HL-60/S4 (cell line): ENCODE data around the gene TAS2R1.

ENCODE experiments used
- in situ Hi-C: fragments of 300-500 bp; cut with MboI; formaldehyde crosslinking; loops from 2 replicates; pipeline ENCODE4 v1.14.3; 2022; ENCODE audit warnings: low sequenced_read_pairs

TAS2R1 gene, protein sequence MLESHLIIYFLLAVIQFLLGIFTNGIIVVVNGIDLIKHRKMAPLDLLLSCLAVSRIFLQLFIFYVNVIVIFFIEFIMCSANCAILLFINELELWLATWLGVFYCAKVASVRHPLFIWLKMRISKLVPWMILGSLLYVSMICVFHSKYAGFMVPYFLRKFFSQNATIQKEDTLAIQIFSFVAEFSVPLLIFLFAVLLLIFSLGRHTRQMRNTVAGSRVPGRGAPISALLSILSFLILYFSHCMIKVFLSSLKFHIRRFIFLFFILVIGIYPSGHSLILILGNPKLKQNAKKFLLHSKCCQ

GRCh38 chr5:9630251-9630650 lies at the start of gene TAS2R1:
TAS2R1 (minus strand) TSS chr5:9630351; CDS start chr5:9630032, 319 bp downstream.
- in situ Hi-C loops, result no loop called here

GRCh38 chr5:9670371-9670770 lies 40.2 kb upstream of the TAS2R1 start:
- in situ Hi-C loops, result no loop called here

DNA sequence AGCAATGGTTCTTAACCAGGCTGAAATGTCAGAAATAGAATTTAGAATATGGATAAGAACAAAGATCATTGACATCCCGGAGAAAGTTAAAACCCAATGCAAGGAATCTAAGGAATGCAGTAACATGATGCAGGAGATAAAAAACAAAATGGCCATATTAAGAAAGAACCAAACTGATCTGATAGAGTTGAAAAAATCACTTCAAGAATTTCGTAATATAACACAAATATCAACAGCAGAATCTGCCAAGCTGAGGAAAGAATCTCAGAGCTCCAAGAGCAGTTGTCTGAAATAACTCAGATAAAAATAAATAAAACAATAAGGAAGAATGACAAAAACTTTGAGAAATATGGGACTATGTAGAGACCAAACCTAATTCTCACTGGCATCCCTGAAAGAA lies 37.8 kb upstream of the TAS2R1 start:
- in situ Hi-C loops, result no loop called here

- in situ Hi-C loops, result no loop called here
Measured at GRCh38 chr5:9663891-9664290, 33.7 kb upstream of the TAS2R1 start.

- in situ Hi-C loops, result no loop called here
Measured at GRCh38 chr5:9661316-9662015, 31.3 kb upstream of the TAS2R1 start.

- in situ Hi-C loops, result no loop called here
Measured at GRCh38 chr5:9658706-9659105, 28.6 kb upstream of the TAS2R1 start.

DNA sequence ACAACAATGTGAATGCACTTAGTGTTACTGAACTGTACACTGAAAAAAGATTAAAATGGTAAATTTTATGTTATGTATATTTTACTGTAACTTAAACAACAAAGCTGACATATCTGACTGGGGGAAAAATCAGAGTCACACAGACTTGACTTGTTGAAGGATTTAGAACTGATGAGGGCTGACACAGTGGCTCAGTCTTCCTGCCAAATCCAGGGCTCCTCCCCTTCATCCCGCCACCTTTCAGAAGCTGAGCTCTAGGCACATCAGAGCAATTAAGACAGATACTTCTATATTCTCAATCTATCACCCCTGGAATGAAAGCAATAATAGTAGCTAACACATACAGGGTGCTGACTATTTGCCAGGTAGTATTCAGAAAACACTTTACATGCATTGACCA lies 27.7 kb upstream of the TAS2R1 start:
- in situ Hi-C loops, result no loop called here

DNA sequence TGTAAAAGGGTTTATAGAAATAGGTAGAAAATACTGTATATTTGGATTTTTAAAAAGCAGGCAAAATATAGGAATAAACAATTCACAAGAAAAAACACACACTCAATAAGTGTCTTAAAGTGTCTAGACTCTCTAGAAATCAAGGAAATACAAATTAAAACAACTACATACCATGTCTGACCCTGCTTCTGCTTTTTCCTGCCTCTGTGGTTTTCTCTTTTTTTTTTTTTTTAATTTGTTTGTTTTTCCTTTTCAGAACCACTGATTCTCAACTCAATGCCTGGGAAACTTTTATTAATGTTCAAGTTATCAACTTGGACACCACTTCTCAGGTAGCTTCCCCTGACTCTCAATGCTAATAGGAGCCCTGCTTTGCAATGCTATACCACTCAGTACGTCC lies 25.5 kb upstream of the TAS2R1 start:
- in situ Hi-C loops, result no loop called here

- in situ Hi-C loops, result no loop called here
Measured at GRCh38 chr5:9654886-9655285, 24.7 kb upstream of the TAS2R1 start.

- in situ Hi-C loops, result no loop called here
Measured at GRCh38 chr5:9653811-9654210, 23.7 kb upstream of the TAS2R1 start.

DNA sequence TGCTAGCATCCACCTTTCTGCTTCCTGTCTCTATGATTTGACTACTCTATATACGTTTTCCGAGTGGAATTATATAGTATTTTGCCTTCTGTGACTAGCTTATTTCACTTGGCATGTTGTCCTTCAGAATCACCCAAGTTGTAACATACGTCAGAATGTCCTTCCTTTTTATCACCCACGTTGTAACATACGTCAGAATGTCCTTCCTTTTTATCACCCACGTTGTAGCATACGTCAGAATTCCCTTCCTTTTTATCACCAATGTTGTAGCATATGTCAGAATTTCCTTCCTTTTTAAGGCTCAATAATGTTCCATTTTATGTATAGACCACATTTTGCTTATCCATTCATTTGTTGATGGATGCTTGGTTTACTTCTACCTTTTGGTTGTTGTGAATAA lies 22.9 kb upstream of the TAS2R1 start:
- in situ Hi-C loops, result no loop called here

GRCh38 chr5:9652295-9652694 lies 22.1 kb upstream of the TAS2R1 start:
- in situ Hi-C loops, result no loop called here

- in situ Hi-C loops, result no loop called here
Measured at GRCh38 chr5:9646843-9647242, 16.7 kb upstream of the TAS2R1 start.

DNA sequence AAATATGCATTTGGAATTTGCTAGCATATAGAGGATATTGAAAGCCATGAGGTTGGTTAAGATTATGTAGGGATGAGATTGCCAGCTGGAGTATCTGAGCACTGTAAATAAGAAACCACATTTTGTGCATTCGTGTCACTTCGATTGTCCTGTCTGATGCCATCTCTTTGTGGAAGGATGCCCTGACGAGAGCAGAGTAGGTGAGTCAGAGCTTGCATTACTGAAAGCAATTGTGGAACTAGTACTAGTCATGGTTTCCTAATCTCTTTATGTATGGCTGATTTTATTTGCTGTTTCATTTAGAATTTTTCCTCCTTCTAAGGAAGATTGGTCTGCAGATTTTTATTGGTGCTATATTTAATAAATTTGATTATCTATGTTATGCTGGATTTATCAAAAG lies 14.5 kb upstream of the TAS2R1 start:
- in situ Hi-C loops, result no loop called here

DNA sequence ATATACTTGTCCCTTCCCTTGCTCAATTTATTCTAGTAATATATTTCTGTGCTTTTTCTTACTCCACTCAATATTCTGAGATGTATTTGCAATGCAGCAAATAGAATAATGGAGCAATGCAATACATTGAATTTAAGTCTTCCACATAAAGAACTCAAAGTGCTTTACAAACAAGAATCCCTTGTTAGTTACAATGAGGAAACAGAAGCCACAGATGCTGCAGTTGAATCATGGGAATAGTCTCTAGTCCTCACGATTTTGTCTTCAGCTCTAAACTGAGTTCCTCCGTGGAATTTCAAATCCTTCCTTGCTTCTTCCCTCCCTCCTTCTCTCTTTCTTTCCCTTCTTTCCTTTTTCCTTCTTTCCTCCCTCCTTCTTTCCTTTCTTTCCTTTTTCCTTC lies 12.5 kb upstream of the TAS2R1 start:
- in situ Hi-C loops, result no loop called here

- in situ Hi-C loops, result no loop called here
Measured at GRCh38 chr5:9641806-9642355, 11.7 kb upstream of the TAS2R1 start.

- in situ Hi-C loops, result no loop called here
Measured at GRCh38 chr5:9632495-9632894, 2.3 kb upstream of the TAS2R1 start.

DNA sequence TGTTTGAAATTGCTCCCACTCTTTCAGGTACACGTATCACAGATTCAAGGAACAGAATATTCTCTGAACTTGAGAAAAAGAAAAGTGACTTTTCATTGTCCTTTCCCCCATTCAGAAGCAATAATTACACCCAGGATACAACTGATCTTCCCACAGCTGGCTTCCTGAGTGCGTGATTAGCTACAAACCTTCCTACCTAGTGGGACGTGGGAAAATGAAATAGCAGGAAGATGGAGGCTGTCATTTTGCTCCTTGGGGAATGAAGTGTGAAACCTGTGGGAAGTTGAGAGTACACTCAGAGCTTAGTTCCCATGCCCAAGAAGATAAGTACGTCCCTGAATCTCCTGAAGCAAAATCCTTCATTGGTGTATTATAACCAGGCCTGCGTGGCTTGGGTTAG lies 2.6 kb downstream of the TAS2R1 start:
- in situ Hi-C loops, result no loop called here

GRCh38 chr5:9626955-9627354 lies 3.2 kb downstream of the TAS2R1 start:
- in situ Hi-C loops, result no loop called here

- in situ Hi-C loops, result no loop called here
Measured at GRCh38 chr5:9625731-9626130, 4.4 kb downstream of the TAS2R1 start.

DNA sequence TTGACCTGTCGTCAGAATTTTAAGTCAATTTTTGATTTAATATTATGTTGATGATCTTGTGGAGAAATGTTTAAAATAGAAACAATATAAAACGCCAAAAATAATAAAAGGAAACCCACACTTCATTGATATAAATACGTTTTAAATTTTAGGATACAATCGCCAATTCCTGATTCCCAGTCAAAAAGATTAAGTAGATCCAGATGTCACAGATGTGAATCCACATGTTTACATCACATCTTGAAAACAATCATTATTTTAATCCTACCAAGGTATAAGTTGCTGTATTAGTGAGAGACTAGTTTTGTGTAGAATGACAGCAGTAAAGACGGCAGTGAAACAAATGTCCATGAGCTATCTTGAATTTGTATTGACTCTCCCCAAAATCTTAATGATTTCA lies 4.9 kb downstream of the TAS2R1 start:
- in situ Hi-C loops, result no loop called here

GRCh38 chr5:9624196-9624947 lies 5.8 kb downstream of the TAS2R1 start:
- in situ Hi-C loops, result no loop called here
